Measurements from ENCODE around the gene CES2.

DNA sequence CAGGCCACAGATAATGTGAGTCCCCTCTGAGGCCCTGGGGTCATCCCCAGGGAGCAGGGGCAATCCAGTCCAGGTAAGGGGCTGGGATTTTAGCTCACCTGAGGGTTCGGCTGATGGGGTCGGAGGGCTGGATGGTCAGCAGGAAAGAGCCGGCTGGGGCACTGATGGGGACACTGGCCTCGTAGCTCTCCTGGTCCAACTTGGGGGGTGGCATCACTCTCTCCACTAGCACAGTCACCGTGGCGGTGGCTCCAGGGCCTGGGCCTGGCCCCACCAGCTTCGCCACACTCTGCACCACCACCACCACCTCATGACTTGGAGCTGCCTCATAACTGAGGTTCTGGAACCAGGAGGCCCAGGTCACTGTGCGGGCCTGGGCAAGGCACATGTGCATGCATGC lies 23.5 kb upstream of the CES2 start:
- no peak for TF ChIP-seq CTCF (IDR thresholded peaks at IDR 0.05)
- TF ChIP-seq POLR2A (IDR thresholded peaks at IDR 0.05): no peak

All from ovary (tissue), 3 donors.